ENCODE results near the gene ANKS1A.

Gene ANKS1A

DNA sequence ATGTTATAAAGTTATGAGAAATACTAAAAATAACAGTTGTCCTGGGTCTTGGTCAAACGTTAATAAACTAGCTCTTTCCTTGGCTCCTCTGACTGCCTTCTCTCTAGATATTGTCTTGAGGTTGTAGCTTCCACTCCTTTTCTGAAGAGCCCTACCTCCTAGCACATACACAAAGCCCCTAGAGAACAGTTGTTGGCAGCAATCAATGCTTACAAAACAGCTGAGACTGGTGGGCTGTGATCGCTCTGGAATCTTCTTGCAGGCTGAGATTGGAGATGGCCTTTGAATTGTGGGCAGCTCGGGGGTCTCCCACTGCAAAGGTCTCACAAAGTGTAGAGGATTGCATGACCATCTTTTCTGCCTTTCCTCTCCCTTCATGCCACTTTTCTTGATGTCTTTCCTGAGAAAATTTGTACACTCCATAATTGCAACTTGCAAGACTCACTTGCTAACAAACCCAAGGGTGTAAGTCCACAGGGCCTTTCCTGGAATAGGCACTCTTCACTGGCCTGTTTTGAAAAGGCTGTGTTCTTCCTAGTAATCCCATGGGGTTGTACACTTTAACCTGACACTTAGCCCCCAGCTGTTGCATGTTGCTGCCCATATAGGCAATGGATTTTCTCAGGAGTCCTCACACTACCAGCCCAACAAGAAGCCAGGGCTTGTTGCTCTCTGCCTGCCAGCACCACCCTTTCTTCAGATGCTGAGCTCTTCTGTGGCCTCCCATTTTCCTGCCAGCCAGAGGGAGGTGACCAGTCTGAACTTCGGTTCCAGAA lies 152.2 kb downstream of the ANKS1A start:
- DNase-seq (ENCODE audit: low spot score): no peak

DNA sequence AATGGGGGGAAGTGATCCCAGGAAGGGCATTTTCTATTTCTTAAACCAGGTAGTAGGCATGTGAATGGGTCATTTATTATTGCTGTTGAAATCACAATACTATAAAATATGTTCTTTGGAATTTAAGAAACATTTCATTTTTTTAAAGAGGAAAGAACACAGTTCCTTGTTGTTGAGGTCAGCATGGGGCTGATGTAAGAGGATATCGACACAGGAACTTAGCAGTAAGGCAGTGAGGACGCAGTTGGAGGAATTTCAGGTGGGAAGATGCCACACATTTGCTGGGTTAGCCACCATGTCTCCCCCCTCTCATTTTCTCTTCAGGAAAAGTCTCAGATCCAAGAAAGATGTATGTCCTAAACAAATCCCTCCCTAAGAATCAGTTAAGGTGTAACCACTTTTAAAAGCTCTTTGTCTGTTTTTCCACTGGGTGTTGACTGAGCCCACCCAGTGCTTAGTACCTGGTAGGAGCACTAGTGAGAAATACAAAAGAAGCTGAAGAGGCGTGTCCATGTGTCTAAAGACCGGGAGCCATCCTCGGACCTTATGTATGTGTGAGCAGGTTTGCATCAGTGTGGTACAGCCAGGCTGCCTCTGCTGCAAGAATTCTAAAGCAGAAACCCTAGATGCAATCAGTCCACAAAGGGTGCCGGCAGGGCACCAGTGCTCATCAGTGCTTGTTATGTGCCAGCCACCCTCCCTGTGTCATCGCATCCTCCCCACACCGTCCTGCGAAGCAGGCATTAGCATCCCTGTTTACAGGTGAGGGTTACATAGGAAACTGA lies 153.2 kb downstream of the ANKS1A start:
- DNase-seq (ENCODE audit: low spot score): no peak

DNA sequence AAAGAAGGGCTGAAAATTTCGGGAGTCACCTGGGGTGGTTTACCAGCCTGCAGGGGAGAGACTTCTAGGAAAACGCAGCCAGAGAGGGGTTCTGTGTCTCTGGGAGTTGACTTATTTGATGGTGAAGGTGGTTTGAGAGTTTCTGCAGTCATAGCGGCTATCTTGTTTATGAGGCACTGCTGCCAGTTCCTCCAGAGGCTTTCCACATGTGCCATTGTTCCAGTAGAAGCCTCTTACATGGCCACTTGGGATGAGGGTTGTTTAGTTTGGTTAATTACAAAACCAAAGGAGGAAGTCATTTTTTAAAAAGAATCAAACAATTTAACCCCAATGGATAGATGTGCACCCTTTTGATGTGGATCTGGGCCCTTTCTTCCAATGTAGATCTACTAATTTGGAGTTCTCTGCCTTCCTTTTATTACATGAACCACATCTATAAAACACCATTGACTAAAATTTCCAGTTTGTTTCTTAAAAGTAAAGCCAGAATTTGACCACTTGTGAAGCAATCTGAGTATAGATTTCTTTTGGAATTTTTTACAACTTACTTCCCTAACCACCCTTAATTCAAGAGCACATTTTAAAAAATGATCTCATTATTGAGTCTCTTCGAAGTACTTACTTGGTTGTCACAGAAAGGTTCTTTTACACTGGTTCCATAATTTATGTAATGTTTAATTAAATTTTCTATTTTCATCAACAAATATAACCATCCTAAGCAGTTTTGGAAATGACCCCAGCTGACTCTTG lies 154.5 kb downstream of the ANKS1A start:
- no peak for DNase-seq (ENCODE audit: low spot score)

DNA sequence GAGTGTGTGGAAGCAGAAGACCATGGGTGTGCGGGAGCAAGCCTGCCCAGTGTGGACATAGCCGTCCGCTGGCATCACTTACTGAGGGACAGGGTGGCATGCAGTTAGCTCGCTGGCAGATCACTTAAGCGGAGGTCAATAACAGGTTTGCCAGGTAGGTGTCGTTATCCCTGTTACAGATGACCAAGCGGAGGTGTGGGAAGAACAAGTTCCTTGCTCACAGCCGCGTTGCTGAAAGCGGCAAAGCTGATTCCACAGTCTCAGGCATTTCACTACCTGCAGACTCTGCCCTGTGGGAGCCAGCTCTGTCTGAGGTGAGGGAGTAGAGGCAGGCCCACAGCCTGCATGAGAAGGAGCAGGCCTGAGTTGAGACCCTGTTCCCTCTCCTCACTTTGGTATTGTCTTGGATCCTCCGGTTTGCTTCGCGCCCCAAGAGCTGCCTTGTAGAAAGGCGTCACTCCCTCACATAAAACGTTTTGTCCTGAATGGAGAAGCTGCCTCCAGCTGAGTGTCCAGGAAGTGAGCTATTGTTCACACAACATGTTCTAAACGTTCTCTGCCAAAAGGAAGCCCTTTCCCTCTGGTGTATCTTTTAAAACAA lies 155.2 kb downstream of the ANKS1A start:
- DNase-seq (ENCODE audit: low spot score): no peak

DNA sequence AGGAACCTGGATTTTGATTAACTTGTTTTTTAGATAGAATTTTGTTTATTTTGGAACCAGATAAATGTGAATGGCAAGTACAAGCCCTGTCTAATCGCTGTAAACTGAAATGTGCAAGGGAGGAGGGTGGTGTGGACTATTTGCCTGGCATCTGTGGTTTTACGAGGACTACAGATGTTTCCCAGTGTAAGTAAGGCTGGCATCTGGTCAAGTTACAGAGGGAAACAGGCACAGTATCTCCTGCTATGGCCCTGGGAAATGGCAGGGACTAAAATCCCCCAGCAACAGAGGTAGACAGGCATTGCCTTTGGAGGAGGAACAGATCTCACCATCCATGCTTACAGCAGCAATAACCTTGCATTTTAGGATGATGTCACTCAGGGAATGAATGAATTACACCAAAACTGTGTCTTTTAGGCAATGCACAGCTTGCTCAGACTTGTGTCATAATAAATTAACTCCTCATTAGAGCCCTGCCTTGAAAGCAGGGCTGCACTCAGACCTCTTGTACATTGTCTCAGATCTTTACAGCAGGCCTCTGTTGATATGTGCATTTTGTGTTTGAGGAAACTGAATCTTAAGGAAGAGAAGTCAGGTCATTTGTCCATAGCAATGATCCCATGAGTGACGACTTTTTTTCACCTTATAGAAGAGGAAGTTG lies 155.8 kb downstream of the ANKS1A start:
- DNase-seq (ENCODE audit: low spot score): no peak

DNA sequence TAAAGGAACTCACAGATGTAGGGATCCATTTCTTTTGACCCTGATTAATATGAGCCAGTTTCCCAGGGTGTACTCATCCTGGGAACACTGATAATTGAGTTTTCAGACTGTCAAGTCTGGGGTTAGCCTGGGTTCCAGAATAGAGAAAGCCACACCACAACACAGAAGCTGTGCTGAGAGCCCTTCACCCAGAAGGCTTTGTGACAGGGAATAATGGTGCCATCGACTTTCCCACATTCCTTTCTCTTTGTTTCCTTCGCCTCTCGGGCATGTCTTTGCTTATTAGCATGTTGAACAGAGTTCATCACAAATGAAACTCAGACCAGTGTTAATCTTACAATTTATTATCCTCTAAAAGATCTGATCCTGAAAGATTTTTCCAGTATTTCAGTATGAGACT lies 157.0 kb downstream of the ANKS1A start:
- DNase-seq (ENCODE audit: low spot score): no peak

DNA sequence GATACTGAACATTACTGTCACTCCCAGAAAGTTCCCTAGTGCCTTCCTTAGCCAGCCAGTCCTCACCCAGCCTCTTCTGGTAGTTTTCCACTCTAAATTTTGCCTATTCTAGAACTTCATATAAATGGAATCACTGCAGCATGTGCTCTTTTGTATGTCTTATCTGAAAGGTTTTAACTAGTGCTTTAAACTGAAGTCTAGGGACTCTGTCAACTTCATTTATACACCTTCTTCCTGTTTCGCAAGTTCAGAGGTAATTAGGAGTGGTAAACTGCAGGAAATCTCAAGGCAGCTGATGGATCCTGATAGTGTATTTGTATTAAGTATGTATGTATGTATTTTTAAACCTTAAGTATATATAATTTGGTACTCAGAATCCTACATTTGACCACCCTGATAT lies 157.8 kb downstream of the ANKS1A start:
- no peak for DNase-seq (ENCODE audit: low spot score)

DNA sequence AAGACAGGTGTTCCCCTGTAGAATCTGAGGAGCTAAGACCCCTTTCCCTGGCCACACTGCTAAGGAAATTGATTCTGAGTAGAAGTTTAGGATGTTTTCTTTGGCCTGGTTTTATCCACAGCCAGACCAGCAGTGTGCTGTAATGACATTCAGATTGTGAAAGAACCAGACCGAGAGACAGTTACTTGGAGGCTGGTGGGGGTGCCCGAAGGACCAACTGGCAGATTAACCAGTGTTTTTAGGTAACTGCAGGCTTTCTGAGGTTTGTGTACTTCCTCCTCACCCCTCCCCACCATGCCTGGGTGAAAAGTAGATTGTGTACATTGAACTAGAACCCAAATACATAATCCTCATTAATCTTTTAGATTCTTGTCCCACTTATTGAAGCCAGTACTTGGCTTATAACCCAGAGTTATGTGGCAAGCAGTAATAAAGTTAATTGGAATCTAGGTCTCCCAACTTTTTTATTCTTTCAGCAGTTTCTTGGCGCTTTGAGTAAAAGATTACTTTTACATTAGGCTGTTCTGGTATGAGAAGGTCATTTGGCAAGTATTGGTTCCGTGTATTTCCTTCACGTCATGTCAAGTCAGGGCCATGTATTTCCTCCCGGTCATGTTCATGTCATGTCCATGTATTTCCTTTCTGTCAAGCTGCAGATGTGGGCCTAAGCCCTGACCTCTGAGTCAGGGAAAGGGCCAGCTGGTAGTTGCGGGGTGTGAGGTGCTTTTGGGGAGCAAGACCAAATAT lies 158.4 kb downstream of the ANKS1A start:
- no peak for DNase-seq (ENCODE audit: low spot score)

DNA sequence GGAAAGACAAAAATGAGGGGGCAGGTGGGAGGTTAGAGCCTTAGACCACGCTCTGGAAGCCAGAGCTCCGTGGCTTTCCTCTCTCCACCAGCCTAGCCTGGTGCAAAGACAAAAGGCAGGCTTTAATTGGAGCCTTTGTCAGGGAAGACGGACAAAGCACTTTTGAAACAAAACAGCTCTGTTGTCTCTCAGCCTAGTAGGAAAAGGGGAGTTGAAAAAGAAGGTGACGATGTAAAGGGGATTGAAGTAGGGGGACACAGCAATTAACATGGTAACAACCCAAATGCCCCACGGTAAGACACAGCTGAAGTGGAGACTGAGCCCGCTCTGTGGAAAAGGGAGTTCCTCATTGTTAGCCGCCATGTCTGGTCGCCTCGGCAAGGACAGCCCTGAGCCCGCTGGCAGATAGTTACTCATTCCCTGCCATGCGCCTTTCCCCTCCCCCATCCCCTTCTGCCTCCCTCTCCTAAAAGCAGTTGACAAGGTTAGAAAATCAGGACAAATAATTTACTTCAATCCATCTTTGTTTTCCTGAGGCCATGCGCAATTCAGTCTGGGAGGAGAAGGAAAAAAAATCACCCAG lies 159.1 kb downstream of the ANKS1A start:
- DNase-seq (ENCODE audit: low spot score): no peak

DNA sequence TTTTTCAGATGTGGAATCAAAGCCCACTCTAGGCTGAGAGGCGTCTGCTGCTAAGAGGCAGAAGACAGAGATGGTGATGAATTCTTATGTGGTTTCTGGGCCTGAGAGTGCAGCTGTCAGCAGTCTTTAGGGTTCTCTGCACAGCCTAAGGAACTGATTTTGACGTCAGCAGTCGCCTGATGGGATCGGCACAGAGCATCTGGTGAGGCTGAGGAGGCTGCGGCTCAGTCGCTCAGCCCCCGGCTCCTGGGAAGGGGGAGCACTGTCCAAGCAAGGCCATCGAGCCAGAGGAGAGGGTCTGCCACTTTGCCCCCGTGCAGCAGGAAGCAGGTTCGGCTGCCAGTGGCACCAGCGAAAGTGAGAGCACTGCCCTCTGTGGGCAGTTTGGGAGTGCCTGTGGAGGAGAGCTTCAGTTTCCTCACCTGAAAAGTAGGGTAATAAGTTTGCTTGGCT lies 159.6 kb downstream of the ANKS1A start:
- DNase-seq (ENCODE audit: low spot score): no peak

DNA sequence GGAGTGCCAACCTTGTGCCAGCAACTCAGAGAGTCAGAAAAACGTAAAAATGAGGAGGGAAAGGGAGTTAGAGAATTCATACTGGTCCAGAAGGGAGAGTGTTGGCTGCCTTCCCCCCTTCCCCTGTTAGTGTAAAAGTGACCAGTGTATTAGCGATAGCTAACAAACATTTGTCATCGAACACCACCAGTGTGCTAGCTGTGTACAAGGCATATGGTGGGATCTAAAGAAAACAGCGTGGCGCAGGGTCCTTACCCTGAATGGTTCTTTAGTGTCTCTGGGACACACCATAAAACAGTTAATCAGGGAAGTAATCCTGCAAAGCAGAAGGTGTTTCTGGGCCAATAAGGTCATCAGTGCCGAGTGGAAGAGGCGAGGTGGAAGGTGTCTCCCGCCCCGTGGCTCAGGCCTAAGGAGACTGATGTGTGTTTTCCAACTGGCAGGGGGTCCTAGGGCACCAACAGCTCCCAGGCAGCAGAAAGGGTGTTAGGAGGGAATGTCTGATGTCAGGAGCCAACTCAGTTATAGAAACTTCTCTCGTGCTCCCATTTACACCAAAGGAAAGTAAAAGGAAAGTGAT lies 160.2 kb downstream of the ANKS1A start:
- DNase-seq (ENCODE audit: low spot score): no peak

DNA sequence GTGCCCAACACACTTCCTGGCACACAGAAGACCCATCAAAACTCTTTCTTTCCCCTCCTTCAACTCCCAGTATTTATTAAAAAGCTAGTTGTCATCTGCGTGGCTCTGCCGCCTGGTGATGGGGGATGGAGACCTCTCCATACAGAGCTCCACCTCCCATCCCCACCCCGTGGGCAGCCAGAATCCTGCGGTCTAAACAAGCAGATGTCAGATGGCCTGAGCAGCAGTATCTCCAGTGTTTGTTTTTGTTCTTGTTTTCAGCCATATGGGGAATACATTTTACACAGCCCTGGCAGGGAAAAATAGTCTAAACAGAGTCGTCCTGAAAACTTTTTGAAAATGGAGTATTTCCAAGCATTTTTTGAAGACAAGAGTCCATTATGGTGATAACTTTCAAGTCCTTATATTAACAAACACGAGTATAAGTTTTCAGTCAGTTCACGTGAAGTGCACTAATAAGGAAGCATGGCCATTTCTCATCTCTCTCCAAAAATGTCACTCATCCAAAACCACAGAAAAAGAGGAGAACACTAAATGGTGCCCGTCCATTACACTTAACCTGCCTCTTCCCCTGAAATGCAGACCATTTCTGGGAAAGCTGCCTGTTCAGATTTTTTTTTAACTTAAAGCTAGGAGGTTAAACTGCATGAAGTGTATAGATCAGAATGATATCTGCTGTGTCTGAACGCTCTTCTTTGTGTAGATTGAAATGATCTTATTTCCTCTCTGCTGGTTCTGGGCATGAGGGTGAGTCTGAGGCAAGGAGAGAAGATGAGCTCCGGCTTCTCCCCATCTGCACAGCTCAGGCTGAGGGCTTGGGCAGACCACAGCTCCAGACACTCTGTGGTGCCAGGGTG lies 161.1 kb downstream of the ANKS1A start:
- no peak for DNase-seq (ENCODE audit: low spot score)

DNA sequence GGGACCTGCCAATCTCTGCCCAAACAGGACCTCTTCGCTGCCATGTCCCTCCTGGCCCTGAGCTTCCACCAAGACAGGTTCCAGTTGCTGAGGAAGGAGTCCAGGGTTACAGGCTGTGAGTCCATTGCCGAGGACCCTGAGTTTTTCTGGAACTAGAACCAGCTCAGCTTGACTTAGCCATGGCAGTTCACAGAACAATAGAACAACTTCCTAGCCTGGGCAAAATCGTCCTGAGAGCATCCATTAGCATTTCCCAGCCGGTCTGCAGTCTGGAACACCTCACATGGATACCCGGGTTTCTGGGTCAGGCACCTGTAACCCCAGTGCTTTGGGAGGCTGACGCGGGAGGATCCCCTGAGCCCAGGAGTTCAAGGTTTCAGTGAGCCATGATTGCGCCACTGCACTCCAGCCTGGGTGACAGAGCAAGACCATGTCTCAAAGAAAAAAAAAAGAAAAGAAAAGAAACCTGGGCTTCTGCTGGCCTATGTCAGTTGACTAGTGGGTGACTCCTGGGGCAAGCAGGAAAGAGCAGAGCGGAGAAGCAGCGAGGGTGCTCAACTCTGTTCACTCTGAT lies 161.8 kb downstream of the ANKS1A start:
- DNase-seq (ENCODE audit: low spot score): no peak

DNA sequence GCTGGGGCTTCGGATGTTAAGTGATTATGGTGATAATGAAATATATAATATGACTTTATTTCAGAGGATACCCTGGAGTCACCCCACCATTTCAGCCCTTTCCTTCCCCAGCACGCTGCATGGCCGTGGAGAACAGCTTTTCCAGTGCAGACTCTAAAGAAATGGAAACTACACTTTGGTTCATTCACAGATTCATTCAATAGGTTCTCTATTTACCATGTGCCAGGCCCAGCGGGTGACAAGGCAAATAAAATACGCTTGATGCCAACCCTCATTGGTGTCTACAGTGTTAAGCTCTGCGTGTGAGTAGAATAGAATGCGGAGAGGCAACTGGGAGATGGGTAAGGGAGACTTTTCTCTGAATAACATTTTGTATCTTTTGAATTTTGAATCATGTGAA lies 162.3 kb downstream of the ANKS1A start:
- no peak for DNase-seq (ENCODE audit: low spot score)

DNA sequence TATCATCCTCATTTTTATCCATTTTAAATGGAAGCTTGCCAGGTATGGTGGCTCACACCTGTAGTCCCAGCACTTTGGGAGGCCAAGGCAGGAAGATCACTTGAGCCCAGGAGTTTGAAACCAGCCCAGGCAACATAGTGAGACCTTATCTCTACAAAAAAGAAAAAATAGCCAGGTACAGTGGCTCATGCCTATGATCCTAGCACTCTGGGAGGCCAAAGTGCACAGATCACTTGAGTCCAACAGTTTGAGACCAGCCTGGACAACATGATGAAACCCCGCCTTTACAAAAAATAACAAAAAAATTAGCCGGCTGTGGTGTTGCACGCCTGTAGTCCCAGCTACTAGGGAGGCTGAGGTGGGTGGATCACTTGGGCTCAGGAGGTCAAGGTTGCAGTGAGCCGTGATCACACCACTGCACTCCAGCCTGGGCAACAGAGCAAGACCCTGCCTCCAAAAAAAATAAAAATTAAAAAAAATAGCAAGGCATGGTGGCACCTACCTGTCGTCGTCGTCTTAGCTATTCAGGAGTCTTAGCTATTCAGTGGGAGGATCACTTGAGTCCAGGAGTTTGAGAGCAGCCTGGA lies 163.0 kb downstream of the ANKS1A start:
- no peak for DNase-seq (ENCODE audit: low spot score)

DNA sequence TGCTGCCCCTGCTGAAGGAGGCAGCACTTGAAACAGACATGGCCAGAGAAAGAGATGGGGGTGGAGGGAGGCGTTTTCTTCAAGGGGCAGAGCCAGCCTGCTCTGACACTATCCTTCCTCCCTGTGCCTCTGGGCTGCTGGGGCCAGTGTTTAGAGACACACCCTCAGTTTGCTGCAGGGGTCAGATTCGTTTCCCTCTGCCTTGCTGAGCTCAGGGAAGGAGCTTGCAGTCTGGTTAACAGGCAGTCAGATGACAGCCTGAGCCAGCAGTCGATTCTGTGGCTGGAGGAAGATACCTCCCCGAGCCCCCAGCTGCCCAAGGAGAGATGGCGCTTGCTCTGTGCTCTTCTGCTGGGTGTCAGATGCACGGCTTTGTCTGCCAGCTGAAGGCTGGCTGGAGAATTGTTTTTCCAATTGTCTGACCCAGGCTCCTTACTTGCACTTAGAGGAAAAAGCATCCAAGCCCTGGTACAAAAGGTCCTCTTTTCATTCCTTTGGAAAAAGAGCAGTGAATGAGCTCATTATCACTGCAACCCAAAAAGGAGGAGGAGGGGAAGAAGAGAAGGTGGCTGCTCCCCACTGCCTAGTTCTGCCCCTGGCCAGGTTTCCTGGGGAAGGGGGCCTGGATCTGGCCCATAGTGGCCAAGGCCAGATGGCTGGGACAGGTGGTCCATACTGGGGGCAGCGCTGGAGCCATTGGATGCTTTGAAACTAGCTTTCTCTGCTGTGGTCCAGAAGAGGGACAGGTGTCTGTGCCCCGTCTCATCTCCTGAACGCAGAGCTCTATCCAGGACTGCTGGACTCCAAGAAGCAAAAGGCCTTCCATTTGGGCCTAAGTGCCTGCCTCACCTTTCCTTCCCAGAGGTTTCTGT lies 163.9 kb downstream of the ANKS1A start:
- no peak for DNase-seq (ENCODE audit: low spot score)

DNA sequence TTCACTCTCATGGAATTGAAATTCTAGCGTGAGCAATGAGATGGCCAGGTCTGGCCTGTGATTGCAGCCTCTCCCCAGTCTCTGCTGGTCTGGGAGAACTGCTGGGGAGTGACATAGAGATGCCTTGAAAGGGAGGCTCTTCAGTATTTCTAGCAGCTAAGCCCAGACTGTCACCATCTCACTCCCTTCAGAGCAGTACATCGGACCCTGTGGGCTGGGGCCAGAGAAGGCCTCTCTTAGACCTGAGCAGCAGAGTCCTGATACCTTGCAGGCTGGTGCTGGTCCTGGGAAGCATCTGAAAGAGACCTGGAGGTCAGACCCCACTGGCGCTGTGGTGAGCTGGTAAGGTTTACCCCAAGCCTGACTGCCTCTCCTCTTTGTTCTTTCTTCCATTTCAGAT lies 164.6 kb downstream of the ANKS1A start:
- DNase-seq (ENCODE audit: low spot score): no peak

Data from SW480 (cell line).